H9 (cell line): ENCODE data around the gene ADIG. TPM values are rescaled to one million over a fixed set of nuclear protein-coding genes. Genes with fewer than 3 reads are reported as not detected.

ENCODE experiments used
- DNase-seq: peaks from one replicate; pipeline ENCODE4 v3.0.0-alpha.2; 2017
- H2AFZ ChIP-seq: one replicate; pipeline ENCODE4 v1.6.1; 2013; ENCODE audit warnings: mild to moderate bottlenecking, low read length, control low read depth, moderate library complexity
- H2AK5ac ChIP-seq: 2 replicates; pipeline ENCODE4 v1.6.1; 2013; ENCODE audit warnings: low read length, control low read depth, mixed read lengths; ENCODE audit not compliant: insufficient read length
- H2BK120ac ChIP-seq: one replicate; pipeline ENCODE4 v1.6.1; 2013; ENCODE audit warnings: low read depth, mild to moderate bottlenecking, low read length, control low read depth, inconsistent platforms; ENCODE audit not compliant: poor library complexity, severe bottlenecking
- H2BK12ac ChIP-seq: 2 replicates; pipeline ENCODE4 v1.6.1; 2013; ENCODE audit warnings: low read length, control low read depth, mixed read lengths, low read depth; ENCODE audit not compliant: insufficient read length
- H2BK15ac ChIP-seq: 2 replicates; pipeline ENCODE4 v1.6.1; 2013; ENCODE audit warnings: low read depth, low read length, control low read depth
- H2BK20ac ChIP-seq: one replicate; pipeline ENCODE4 v1.6.1; 2013; ENCODE audit warnings: low read depth, mild to moderate bottlenecking, low read length, control low read depth, inconsistent platforms; ENCODE audit not compliant: poor library complexity, severe bottlenecking
- H2BK5ac ChIP-seq: 2 replicates; pipeline ENCODE4 v1.6.1; 2013; ENCODE audit warnings: low read length, control low read depth, mixed read lengths; ENCODE audit not compliant: insufficient read length
- H3K14ac ChIP-seq: 2 replicates; pipeline ENCODE4 v1.6.1; 2013; ENCODE audit warnings: low read length, control low read depth; ENCODE audit not compliant: insufficient read depth
- H3K18ac ChIP-seq: 2 replicates; pipeline ENCODE4 v1.6.1; 2013; ENCODE audit warnings: low read depth, mild to moderate bottlenecking, mixed read lengths, low read length, control low read depth; ENCODE audit not compliant: insufficient read length
- H3K23ac ChIP-seq: 2 replicates; pipeline ENCODE4 v1.6.1; 2013; ENCODE audit warnings: low read length, control low read depth, mixed read lengths, low read depth; ENCODE audit not compliant: insufficient read length
- H3K23me2 ChIP-seq: 2 replicates; pipeline ENCODE4 v1.6.1; 2013; ENCODE audit warnings: low read depth, mild to moderate bottlenecking, mixed read lengths, low read length, control low read depth; ENCODE audit not compliant: insufficient read length, poor library complexity, severe bottlenecking
- H3K27ac ChIP-seq: 2 replicates; pipeline ENCODE4 v1.5.1; 2013; ENCODE audit warnings: low read length, control low read depth, mixed read lengths, low read depth; ENCODE audit not compliant: insufficient read length
- H3K27me3 ChIP-seq: 2 replicates; pipeline ENCODE4 v1.6.1; 2013; ENCODE audit warnings: low read length, control low read depth, inconsistent platforms; ENCODE audit not compliant: insufficient read depth
- H3K4ac ChIP-seq: 2 replicates; pipeline ENCODE4 v1.6.1; 2013; ENCODE audit warnings: low read depth, mild to moderate bottlenecking, control low read depth, inconsistent platforms, low read length, moderate library complexity
- H3K4me1 ChIP-seq: 2 replicates; pipeline ENCODE4 v1.6.1; 2013; ENCODE audit warnings: low read length, control low read depth, inconsistent platforms; ENCODE audit not compliant: insufficient read depth
- H3K4me2 ChIP-seq: 2 replicates; pipeline ENCODE4 v1.6.1; 2013; ENCODE audit warnings: low read length, control low read depth, mixed read lengths; ENCODE audit not compliant: insufficient read length, insufficient read depth
- H3K56ac ChIP-seq: 2 replicates; pipeline ENCODE4 v1.6.1; 2013; ENCODE audit warnings: low read depth, mild to moderate bottlenecking, mixed read lengths, low read length, control low read depth; ENCODE audit not compliant: insufficient read length
- H3K79me1 ChIP-seq: 2 replicates; pipeline ENCODE4 v1.6.1; 2013; ENCODE audit warnings: low read depth, mild to moderate bottlenecking, moderate library complexity, low read length, control low read depth, inconsistent platforms; ENCODE audit not compliant: insufficient read depth, poor library complexity, severe bottlenecking
- H3K79me2 ChIP-seq: 2 replicates; pipeline ENCODE4 v1.6.1; 2013; ENCODE audit warnings: low read length, control low read depth, inconsistent platforms; ENCODE audit not compliant: insufficient read depth
- H3K9ac ChIP-seq: 2 replicates; pipeline ENCODE4 v1.6.1; 2013; ENCODE audit warnings: low read length, control low read depth, mixed read lengths; ENCODE audit not compliant: insufficient read length; ENCODE audit errors: extremely low read depth
- H3K9me3 ChIP-seq: one replicate; pipeline ENCODE4 v1.6.1; 2013; ENCODE audit warnings: low read depth, low read length, inconsistent platforms; ENCODE audit not compliant: control insufficient read depth
- H3T11ph ChIP-seq: one replicate; pipeline ENCODE4 v1.6.1; 2013; ENCODE audit warnings: mild to moderate bottlenecking, low read length, control low read depth, inconsistent platforms
- H4K20me1 ChIP-seq: one replicate; pipeline ENCODE4 v1.6.1; 2013; ENCODE audit not compliant: control insufficient read depth, insufficient read length, insufficient read depth
- H4K5ac ChIP-seq: 2 replicates; pipeline ENCODE4 v1.6.1; 2013; ENCODE audit warnings: low read depth, mild to moderate bottlenecking, mixed read lengths, low read length, control low read depth; ENCODE audit not compliant: insufficient read length
- H4K8ac ChIP-seq: replicated peaks from 2 replicates; pipeline ENCODE4 v1.6.1; 2013; ENCODE audit warnings: low read length, control low read depth, mixed read lengths, low read depth; ENCODE audit not compliant: insufficient read length
- H4K91ac ChIP-seq: 2 replicates; pipeline ENCODE4 v1.6.1; 2013; ENCODE audit warnings: low read depth, mild to moderate bottlenecking, moderate library complexity, mixed read lengths, low read length, control low read depth; ENCODE audit not compliant: insufficient read length
- H3K27ac Mint-ChIP-seq, 3 experiments: 2 replicates in 2 of 3; 3 replicates in 1 of 3; pipeline ENCODE4 v1.8.0; 2020 to 2021; ENCODE audit warnings: mixed read lengths in 3 of 3, mild to moderate bottlenecking in 1 of 3, moderate library complexity in 1 of 3
- H3K27me3 Mint-ChIP-seq: 2 replicates; pipeline ENCODE4 v1.8.0; 2021; ENCODE audit warnings: low read depth, mild to moderate bottlenecking, moderate library complexity, mixed read lengths
- H3K36me3 Mint-ChIP-seq, 3 experiments: 2 replicates in 2 of 3; 3 replicates in 1 of 3; pipeline ENCODE4 v1.8.0; 2020 to 2021; ENCODE audit warnings: low read depth in 3 of 3, mixed read lengths in 3 of 3; ENCODE audit not compliant: insufficient read depth in 1 of 3
- H3K4me1 Mint-ChIP-seq, 2 experiments: 2 replicates each; pipeline ENCODE4 v1.8.0; 2020; ENCODE audit warnings: mixed read lengths in 2 of 2
- H3K4me3 Mint-ChIP-seq, 2 experiments: 2 replicates in 1 of 2; 3 replicates in 1 of 2; pipeline ENCODE4 v1.8.0; 2020 to 2021; ENCODE audit warnings: mild to moderate bottlenecking in 2 of 2, mixed read lengths in 2 of 2, moderate library complexity in 1 of 2
- H3K9me3 Mint-ChIP-seq, 2 experiments: 2 replicates in 1 of 2; 3 replicates in 1 of 2; pipeline ENCODE4 v1.8.0; 2020; ENCODE audit warnings: mild to moderate bottlenecking in 2 of 2, mixed read lengths in 2 of 2, moderate library complexity in 1 of 2
- CTCF ChIP-seq: fragments of 200-600 bp; sonication (generic); conservative IDR thresholded peaks from 3 replicates; pipeline ENCODE4 v1.8.0; 2021; ENCODE audit warnings: antibody characterized with exemption, mild to moderate bottlenecking
- WGBS: extraction: QIAGEN DNeasy Blood & Tissue Kit; methylation state at CpG from one replicate; pipeline ENCODE4 v1.1.7; 2013; ENCODE audit warnings: missing lambda C conversion rate, low lambda C conversion rate, mixed read lengths; ENCODE audit not compliant: insufficient read length; ENCODE audit errors: extremely low coverage; 5-methylcytosine and 5-hydroxymethylcytosine counted together
- total RNA-seq: library from RNA; stranded (reverse); gene quantifications from 2 replicates; pipeline ENCODE4 v1.2.1, GENCODE V29; 2021

Gene ADIG
- total RNA-seq, 1 experiment from 2014 or later = not detected

GRCh38 chr20:38609815-38610214 is 28.8 kb downstream of the ADIG start:
- H3K79me1 ChIP-seq = no peaks in the 10 kb centered on the region
- no peak overlapping the region for H3K14ac ChIP-seq
- no peak overlapping the region for H4K8ac ChIP-seq
- Mint-ChIP-seq H3K4me1 (peaks cover 15 to 17% of the 10 kb centered on the region in 2 experiments), H3K9me3 (no peaks in the 10 kb centered on the region), H3K4me3 (no peak overlapping the region), H3K36me3 (no peaks in the 10 kb centered on the region), H3K27ac (no peak overlapping the region), H3K27me3 (no peaks in the 10 kb centered on the region)
- H2BK12ac ChIP-seq = no peak overlapping the region
- H3K27me3 ChIP-seq = no peaks in the 10 kb centered on the region
- H3K4me1 ChIP-seq = no peaks in the 10 kb centered on the region
- no peaks in the 10 kb centered on the region for H4K20me1 ChIP-seq
- no CpG with 5 or more reads among the region's 4 CpGs for WGBS
- H3K9me3 ChIP-seq = no peaks in the 10 kb centered on the region
- no peaks in the 10 kb centered on the region for H3K79me2 ChIP-seq
- H3K18ac ChIP-seq = no peak overlapping the region
- DNase-seq = no peak
- H3K56ac ChIP-seq = no peak overlapping the region
- H2BK120ac ChIP-seq = no peak overlapping the region
- no peak overlapping the region for H4K91ac ChIP-seq
- no peak overlapping the region for H3T11ph ChIP-seq
- no peaks in the 10 kb centered on the region for H3K23me2 ChIP-seq
- H3K9ac ChIP-seq = no peak overlapping the region
- H2AK5ac ChIP-seq = no peak overlapping the region
- H2BK15ac ChIP-seq = no peak overlapping the region
- no peak overlapping the region for H3K4ac ChIP-seq
- H2BK20ac ChIP-seq = no peak overlapping the region
- no peak overlapping the region for H2BK5ac ChIP-seq
- H2AFZ ChIP-seq = no peak overlapping the region
- TF ChIP-seq CTCF = no peak
- H3K23ac ChIP-seq = no peak overlapping the region
- no peak overlapping the region for H3K4me2 ChIP-seq
- no peak overlapping the region for H4K5ac ChIP-seq
- no peak overlapping the region for H3K27ac ChIP-seq
